ENCODE results near the gene KCNQ2. TPM values are rescaled to one million over a fixed set of nuclear protein-coding genes. Genes with fewer than 3 reads are reported as not detected.

KCNQ2 gene
- total and polyA plus RNA-seq, 10 of the 15 experiments (the other 5 are each of a cell fraction or from before 2014, with no cell fraction given) = 0.06 to 0.49 (median 0.26) TPM; not detected in 7

DNA sequence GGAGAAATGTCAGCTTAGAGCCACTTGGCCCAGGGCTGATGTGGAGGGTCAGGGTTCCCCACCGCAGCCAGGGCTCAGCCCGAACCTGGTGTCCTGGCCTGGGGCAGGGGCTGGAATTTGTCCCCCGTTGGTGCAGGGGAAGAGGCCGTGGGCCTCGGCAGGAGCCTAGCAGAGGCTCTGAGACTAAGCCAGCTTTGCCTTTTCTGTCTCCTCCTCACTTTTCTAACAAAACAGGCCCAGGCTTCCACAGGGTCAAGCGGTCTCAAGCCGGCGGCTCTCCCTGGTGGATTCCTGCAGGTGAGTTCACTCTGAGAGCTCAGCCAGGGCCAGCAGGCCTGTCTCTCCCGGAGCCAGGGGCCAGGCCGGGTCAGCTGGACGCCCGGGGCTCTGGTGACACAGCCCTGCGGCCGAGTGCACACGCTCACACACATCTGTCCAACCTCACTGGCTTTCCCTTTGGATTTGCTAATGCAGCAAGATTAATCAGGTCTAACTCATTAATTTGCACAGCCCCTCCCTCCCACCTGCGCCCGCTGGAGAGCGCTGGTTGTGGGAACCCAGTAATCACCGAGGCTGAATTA lies 108.4 kb downstream of the KCNQ2 start:
- ChIA-PET RAD21 (ENCODE audit: unreplicated experiment) (no interaction called here), POLR2A (no interaction called here), CTCF (interaction anchor here (0.8 kb wide), 1 partner anchor 18 kb away, joined by 3 read pairs; no protein-coding TSS in a partner anchor), SMC1A (ENCODE audit: uncharacterized antibody, unreplicated experiment) (no interaction called here)
- Histone ChIP-seq H3K27me3 (replicated peaks in 1 of 2; ENCODE audit: control insufficient read depth in 2 of 2, insufficient read depth in 2 of 2, low read length in 1 of 2) (no peaks in the 10 kb centered on the region; a peak in 1 of 4 replicates), H4K20me1 (ENCODE audit: control insufficient read depth, insufficient read depth) (no peaks in the 10 kb centered on the region), H3K36me3 (ENCODE audit: control insufficient read depth in 2 of 2, insufficient read depth in 2 of 2, low read length in 1 of 2) (no peaks in the 10 kb centered on the region), H3K4me3 (no peak overlapping the region), H3K4me1 (ENCODE audit: control insufficient read depth, insufficient read depth, low read length) (no peaks in the 10 kb centered on the region), H3K27ac (ENCODE audit: control insufficient read depth, insufficient read depth) (no peak overlapping the region), H3K9ac (ENCODE audit: control insufficient read depth, insufficient read depth, low read length) (no peak overlapping the region), H3K79me2 (ENCODE audit: control insufficient read depth, insufficient read depth, low read length) (no peaks in the 10 kb centered on the region), H3K9me3 (replicated peaks; ENCODE audit: control insufficient read depth, insufficient read depth, low read length) (no peaks in the 10 kb centered on the region), H3K4me2 (ENCODE audit: control insufficient read depth, insufficient read depth) (no peak overlapping the region), H2AFZ (ENCODE audit: control insufficient read depth, low read depth, low read length) (no peak overlapping the region)
- 31% methylated on average over 18 of the region's 19 CpGs for WGBS (ENCODE audit: insufficient coverage, insufficient replicate concordance, low lambda C conversion rate, missing lambda C conversion rate)
- ATAC-seq = no peak
- FAIRE-seq = no peak
- DNase-seq (ENCODE audit: low read depth, low spot score) = no peak
- BruUV-seq (replicated peaks) = no TSS peak
- intact Hi-C loops (cut with micrococcal nuclease; ENCODE audit: unreplicated experiment) (no loop called here), in situ Hi-C loops (cut with MboI) (no loop called here)
- TF ChIP-seq, protein P1, sequence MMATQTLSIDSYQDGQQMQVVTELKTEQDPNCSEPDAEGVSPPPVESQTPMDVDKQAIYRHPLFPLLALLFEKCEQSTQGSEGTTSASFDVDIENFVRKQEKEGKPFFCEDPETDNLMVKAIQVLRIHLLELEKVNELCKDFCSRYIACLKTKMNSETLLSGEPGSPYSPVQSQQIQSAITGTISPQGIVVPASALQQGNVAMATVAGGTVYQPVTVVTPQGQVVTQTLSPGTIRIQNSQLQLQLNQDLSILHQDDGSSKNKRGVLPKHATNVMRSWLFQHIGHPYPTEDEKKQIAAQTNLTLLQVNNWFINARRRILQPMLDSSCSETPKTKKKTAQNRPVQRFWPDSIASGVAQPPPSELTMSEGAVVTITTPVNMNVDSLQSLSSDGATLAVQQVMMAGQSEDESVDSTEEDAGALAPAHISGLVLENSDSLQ (IDR thresholded peaks at IDR 0.05) = no peak
- TF ChIP-seq, protein P2, sequence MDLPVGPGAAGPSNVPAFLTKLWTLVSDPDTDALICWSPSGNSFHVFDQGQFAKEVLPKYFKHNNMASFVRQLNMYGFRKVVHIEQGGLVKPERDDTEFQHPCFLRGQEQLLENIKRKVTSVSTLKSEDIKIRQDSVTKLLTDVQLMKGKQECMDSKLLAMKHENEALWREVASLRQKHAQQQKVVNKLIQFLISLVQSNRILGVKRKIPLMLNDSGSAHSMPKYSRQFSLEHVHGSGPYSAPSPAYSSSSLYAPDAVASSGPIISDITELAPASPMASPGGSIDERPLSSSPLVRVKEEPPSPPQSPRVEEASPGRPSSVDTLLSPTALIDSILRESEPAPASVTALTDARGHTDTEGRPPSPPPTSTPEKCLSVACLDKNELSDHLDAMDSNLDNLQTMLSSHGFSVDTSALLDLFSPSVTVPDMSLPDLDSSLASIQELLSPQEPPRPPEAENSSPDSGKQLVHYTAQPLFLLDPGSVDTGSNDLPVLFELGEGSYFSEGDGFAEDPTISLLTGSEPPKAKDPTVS (IDR thresholded peaks at IDR 0.05; ENCODE audit: low read depth, low read length) = no peak
- no peak for TF ChIP-seq TCF7 (IDR thresholded peaks at IDR 0.05; ENCODE audit: borderline replicate concordance)
- TF ChIP-seq SUPT20H (IDR thresholded peaks at IDR 0.05; ENCODE audit: borderline replicate concordance, control insufficient read depth, low read depth, low read length) = no peak
- no peak for TF ChIP-seq HCFC1 (IDR thresholded peaks at IDR 0.05; ENCODE audit: low read length)
- TF ChIP-seq NFXL1 (IDR thresholded peaks at IDR 0.05; ENCODE audit: borderline replicate concordance) = no peak
- no peak for TF ChIP-seq CEBPZ (IDR thresholded peaks at IDR 0.05; ENCODE audit: low read depth, low read length)
- no peak for TF ChIP-seq SRF (IDR thresholded peaks at IDR 0.05; ENCODE audit: low read depth in 2 of 2, low read length in 2 of 2)
- TF ChIP-seq, protein P3, sequence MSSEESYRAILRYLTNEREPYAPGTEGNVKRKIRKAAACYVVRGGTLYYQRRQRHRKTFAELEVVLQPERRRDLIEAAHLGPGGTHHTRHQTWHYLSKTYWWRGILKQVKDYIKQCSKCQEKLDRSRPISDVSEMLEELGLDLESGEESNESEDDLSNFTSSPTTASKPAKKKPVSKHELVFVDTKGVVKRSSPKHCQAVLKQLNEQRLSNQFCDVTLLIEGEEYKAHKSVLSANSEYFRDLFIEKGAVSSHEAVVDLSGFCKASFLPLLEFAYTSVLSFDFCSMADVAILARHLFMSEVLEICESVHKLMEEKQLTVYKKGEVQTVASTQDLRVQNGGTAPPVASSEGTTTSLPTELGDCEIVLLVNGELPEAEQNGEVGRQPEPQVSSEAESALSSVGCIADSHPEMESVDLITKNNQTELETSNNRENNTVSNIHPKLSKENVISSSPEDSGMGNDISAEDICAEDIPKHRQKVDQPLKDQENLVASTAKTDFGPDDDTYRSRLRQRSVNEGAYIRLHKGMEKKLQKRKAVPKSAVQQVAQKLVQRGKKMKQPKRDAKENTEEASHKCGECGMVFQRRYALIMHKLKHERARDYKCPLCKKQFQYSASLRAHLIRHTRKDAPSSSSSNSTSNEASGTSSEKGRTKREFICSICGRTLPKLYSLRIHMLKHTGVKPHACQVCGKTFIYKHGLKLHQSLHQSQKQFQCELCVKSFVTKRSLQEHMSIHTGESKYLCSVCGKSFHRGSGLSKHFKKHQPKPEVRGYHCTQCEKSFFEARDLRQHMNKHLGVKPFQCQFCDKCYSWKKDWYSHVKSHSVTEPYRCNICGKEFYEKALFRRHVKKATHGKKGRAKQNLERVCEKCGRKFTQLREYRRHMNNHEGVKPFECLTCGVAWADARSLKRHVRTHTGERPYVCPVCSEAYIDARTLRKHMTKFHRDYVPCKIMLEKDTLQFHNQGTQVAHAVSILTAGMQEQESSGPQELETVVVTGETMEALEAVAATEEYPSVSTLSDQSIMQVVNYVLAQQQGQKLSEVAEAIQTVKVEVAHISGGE (CRISPR knock-in tag; IDR thresholded peaks at IDR 0.05) = no peak
- TF ChIP-seq HDGF (IDR thresholded peaks at IDR 0.05) = no peak
- TF ChIP-seq YBX1 (IDR thresholded peaks at IDR 0.05) = no peak
- no peak for TF ChIP-seq NR2C2 (IDR thresholded peaks at IDR 0.05; ENCODE audit: borderline replicate concordance, control insufficient read depth, insufficient read length, low read depth)
- no peak for TF ChIP-seq NFYB (IDR thresholded peaks at IDR 0.05; ENCODE audit: insufficient read depth, low read depth, low read length)
